Skeletal muscle tissue (tissue), 4 donors: ENCODE data around the gene RBMS3. TPM values are rescaled to one million over a fixed set of nuclear protein-coding genes. Genes with fewer than 3 reads are reported as not detected.
"Not testable (repeated sequence)": the region's sequence is repeated elsewhere in the genome, so short reads cannot be mapped to it uniquely, and the experiment has no call there.

Experiments used
- H3K27ac ChIP-seq: one replicate; pipeline ENCODE4 v1.7.0; 2013; ENCODE audit warnings: mild to moderate bottlenecking, low read depth, low read length, inconsistent platforms
- H3K27me3 ChIP-seq, 3 donors: one replicate each; pipeline ENCODE4 v1.7.0; 2013; ENCODE audit warnings: low read length in 3 of 3; ENCODE audit not compliant: control insufficient read depth in 3 of 3, insufficient read depth in 3 of 3
- H3K36me3 ChIP-seq, 3 donors: one replicate each; pipeline ENCODE4 v1.7.0; 2013; ENCODE audit warnings: low read length in 3 of 3; ENCODE audit not compliant: control insufficient read depth in 3 of 3, insufficient read depth in 3 of 3
- H3K4me1 ChIP-seq, 3 donors: one replicate each; pipeline ENCODE4 v1.7.0; 2013; ENCODE audit warnings: low read length in 3 of 3, mild to moderate bottlenecking in 3 of 3; ENCODE audit not compliant: control insufficient read depth in 3 of 3, insufficient read depth in 3 of 3
- H3K4me3 ChIP-seq, 3 donors: one replicate each; pipeline ENCODE4 v1.7.0; 2013; ENCODE audit warnings: low read length in 3 of 3
- H3K9ac ChIP-seq, 3 donors: one replicate each; pipeline ENCODE4 v1.7.0; 2013; ENCODE audit warnings: low read length in 3 of 3, mild to moderate bottlenecking in 3 of 3, moderate library complexity in 2 of 3, low read depth in 1 of 3
- H3K9me3 ChIP-seq, 3 donors: one replicate each; pipeline ENCODE4 v1.7.0; 2013; ENCODE audit warnings: low read length in 3 of 3; ENCODE audit not compliant: control insufficient read depth in 3 of 3
- total RNA-seq: library from RNA; depleted of rRNA; stranded (reverse); fragments of >200 nt; gene quantifications from one replicate; pipeline ENCODE4 v1.2.3, GENCODE V29; 2014
- donor health status: Osteomylitis.

RBMS3 gene
- total RNA-seq, 1 donor from 2014 or later: 79.9 TPM

DNA sequence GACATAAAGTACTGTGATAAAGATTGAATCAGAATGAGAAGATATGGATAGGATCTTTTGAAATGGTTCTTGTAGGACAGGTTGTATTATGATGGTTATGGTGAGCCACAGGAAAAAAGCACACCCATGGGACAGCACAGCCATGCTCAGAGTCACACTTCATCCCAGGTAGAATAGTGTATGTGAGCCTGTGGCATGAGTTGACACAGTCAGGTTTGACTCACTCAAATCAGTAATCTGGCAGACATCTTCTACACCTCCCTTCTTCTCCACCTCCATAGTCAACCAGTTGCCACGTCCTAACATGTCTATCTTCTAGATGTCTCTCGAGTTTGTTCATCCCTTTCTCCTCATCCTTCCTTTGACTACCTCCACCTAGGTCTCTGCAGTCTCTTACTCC, 176.0 kb downstream of the RBMS3 start:
- H3K27ac ChIP-seq: no peak overlapping the region

DNA sequence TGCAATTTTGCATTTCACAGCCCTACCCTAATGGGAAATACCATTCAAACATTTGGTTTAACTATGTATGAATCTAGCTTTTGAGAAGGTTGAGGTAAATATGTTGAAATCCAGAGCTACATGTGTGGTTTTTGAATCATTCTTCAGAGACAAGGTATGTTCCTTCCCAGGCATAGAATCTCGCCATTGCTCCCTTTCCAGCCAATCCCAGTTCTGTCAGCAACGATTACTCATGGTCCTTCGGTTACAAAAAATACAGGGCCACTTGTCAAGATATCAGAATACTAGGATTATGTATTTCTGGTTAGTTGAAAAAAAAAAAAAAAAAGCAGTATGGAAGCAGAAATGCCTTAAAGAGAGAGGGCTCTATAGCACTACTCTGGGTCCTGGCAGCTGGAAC, 182.4 kb downstream of the RBMS3 start:
- no peaks in the 10 kb centered on the region for H3K27me3 ChIP-seq
- no peaks in the 10 kb centered on the region for H3K9me3 ChIP-seq
- no peak overlapping the region for H3K4me3 ChIP-seq
- no peak overlapping the region for H3K9ac ChIP-seq
- no peaks in the 10 kb centered on the region for H3K36me3 ChIP-seq
- H3K4me1 ChIP-seq: peaks cover 0 to 7% (median 0%) of the 10 kb centered on the region in 3 donors
- no peak overlapping the region for H3K27ac ChIP-seq

More for the DNA sequence above, 176.0 kb downstream of the RBMS3 start:
- Histone ChIP-seq H3K36me3 (no peaks in the 10 kb centered on the region), H3K9me3 (no peaks in the 10 kb centered on the region), H3K9ac (no peak overlapping the region), H3K27me3 (no peaks in the 10 kb centered on the region), H3K4me1 (peaks cover 7 to 10% (median 10%) of the 10 kb centered on the region in 3 donors), H3K4me3 (no peak overlapping the region)

DNA sequence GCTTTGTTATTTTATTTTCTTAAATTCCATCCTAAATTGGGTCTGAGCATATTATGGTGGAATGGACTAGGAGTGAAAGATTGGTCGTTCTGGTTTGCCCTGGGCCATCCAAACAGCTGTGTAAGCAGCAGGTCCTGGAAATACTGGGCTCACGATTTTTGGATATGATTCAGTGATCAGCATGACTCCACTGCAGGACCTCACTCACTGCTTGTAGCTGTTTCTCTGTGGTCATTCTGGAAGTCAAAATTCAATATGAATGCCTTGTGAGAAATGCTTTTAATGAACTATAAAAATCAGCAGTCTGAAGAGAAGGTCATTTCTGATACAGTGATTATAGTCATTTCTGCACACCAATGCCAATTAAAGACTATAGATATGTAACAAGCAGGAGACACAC, 185.0 kb downstream of the RBMS3 start:
- no peaks in the 10 kb centered on the region for H3K36me3 ChIP-seq
- H3K4me3 ChIP-seq: no peak overlapping the region
- H3K9ac ChIP-seq: no peak overlapping the region
- no peaks in the 10 kb centered on the region for H3K9me3 ChIP-seq
- no peaks in the 10 kb centered on the region for H3K27me3 ChIP-seq
- no peak overlapping the region for H3K27ac ChIP-seq
- H3K4me1 ChIP-seq: peaks cover 0 to 7% (median 0%) of the 10 kb centered on the region in 3 donors

DNA sequence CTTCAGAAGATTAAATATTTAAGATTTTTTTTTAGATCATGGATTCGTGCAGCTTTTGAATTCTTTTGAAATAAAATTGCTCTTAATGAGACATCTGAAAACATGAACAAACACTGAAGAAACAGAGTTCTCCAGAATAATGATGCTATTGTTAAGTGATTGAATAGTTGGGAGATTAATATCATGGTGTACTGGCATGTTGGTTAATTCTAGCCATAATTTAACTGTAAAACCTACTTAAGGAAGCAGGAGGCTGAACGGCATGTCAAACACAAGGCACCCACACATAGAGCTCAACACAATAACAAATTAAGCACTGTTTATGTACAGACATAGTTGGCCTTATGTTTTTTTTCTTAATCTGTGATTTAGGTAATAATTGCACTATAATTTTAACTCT, 185.6 kb downstream of the RBMS3 start:
- Histone ChIP-seq H3K27ac (no peak overlapping the region), H3K27me3 (no peaks in the 10 kb centered on the region), H3K9ac (no peak overlapping the region), H3K4me3 (no peak overlapping the region), H3K4me1 (peaks cover 0 to 7% (median 0%) of the 10 kb centered on the region in 3 donors), H3K36me3 (no peaks in the 10 kb centered on the region), H3K9me3 (no peaks in the 10 kb centered on the region)

DNA sequence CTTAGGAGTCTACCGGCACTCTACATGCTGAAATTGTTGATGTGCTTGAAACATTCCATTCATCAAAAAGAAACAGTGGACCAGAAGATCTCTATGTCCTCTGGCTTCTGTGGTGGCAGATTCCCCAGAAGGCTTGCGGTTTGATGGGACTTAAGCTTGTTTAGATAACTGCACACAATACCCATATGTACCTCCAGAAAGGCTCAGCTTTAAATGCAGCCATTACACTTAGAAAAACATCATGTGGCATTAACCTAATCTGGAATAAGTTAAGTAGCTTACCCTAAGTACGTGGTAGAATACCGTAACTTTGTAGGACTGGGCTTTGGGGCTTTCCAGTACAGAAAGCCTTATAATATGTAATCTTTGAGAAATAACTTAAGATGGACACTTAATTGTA, 187.3 kb downstream of the RBMS3 start:
- Histone ChIP-seq H3K27ac (no peak overlapping the region), H3K36me3 (no peaks in the 10 kb centered on the region), H3K4me3 (no peak overlapping the region), H3K4me1 (peaks cover 0 to 7% (median 0%) of the 10 kb centered on the region in 3 donors), H3K27me3 (no peaks in the 10 kb centered on the region), H3K9me3 (no peaks in the 10 kb centered on the region), H3K9ac (no peak overlapping the region)

DNA sequence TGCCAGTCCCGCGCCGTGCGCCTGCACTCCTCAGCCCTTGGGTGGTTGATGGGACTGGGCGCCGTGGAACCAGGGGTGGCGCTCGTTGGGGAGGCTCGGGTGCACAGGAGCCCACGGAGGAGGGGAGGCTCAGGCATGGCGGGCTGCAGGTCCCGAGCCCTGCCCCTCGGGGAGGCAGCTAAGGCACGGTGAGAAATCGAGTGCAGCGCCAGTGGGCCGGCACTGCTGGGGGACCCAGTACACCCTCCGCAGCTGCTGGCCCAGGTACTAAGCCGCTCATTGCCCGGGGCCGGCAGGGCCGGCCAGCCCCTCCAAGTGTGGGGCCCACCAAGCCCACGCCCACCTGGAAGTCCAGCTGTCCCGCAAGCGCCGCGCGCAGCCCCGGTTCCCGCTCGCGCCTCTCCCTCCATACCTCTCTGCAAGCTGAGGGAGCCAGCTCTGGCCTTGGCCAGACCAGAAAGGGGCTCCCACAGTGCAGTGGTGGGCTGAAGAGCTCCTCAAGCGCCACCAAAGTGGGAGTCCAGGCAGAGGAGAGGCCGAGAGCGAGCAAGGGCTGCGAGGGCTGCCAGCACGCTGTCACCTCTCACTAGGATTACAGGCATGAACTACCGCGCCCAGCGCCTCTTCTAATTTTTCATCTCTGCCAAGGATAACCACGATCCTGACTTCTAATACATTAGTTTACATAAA, 192.8 kb downstream of the RBMS3 start:
- H3K27me3 ChIP-seq, H3K27ac ChIP-seq, H3K9me3 ChIP-seq, H3K4me3 ChIP-seq, H3K36me3 ChIP-seq, H3K9ac ChIP-seq, H3K4me1 ChIP-seq: not testable (repeated sequence)

DNA sequence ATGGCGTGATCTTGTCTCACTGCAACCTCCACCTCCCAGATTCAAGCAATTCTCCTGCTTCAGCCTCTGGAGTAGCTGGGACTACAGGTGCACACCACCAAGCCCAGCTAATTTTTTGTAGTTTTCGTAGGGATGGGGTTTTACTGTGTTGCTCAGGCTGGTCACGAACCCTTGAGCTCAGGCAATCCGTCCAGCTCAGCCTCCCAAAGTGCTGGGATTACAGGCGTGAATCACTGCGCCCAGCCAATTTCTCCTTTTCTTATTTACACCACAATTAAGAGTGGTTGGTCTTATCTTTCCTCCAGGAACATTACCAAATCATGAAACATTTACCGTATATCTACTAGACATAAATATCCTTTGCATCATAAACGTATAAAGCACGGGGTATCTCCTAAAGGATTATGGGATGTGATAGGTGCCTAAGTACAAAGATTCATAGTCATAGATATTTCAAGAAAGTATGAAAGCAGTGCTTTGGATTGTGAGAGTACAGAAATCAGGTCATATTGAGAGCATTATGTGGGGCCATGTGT, 194.5 kb downstream of the RBMS3 start:
- Histone ChIP-seq H3K9me3 (no peaks in the 10 kb centered on the region), H3K4me3 (no peak overlapping the region), H3K27ac (no peak overlapping the region), H3K36me3 (no peaks in the 10 kb centered on the region), H3K9ac (no peak overlapping the region), H3K27me3 (no peaks in the 10 kb centered on the region), H3K4me1 (no peaks in the 10 kb centered on the region)

DNA sequence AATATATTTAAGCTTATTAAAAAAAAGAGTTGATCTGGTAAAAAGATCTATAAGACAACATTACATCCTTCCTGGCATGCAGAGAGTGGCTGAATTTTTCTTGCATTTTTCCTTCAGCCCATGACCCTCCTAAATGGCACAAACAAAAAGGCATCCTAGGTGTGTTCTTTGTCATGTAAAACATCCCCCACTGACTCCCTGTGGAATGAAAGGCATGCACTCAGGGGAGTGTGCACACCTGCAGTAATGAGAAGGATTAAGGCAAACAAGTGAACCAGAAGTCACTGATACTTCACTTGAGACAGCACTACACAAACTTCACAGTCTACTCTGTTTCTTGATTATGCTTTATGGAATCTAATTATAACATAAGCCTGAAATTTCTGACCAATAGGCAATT, 195.0 kb downstream of the RBMS3 start:
- H3K9me3 ChIP-seq: no peaks in the 10 kb centered on the region
- H3K27me3 ChIP-seq: no peaks in the 10 kb centered on the region

DNA sequence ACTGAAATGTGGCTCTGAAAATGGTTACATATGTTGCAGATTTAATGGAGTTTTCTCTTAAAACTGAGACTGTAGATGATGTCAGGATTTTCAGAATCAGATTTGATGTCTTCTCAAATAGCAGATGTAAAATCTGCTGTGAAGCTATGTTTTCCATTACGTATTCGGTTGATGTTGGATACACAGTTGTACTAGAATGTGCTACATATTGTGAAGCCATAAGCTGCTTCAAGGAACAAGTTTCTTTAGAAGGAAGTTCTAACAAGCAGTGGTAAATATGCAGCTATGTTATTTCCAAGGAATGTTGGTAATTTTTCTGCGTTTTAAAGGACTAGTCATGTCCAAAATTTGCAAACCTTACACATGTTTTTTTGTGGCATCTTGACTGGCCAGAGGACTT, 197.7 kb downstream of the RBMS3 start:
- Histone ChIP-seq H3K4me3 (no peak overlapping the region), H3K27ac (no peak overlapping the region), H3K27me3 (no peaks in the 10 kb centered on the region), H3K9me3 (no peaks in the 10 kb centered on the region), H3K9ac (no peak overlapping the region), H3K36me3 (no peaks in the 10 kb centered on the region), H3K4me1 (no peaks in the 10 kb centered on the region)

More for the DNA sequence above, 195.0 kb downstream of the RBMS3 start:
- Histone ChIP-seq H3K36me3 (no peaks in the 10 kb centered on the region), H3K4me3 (no peak overlapping the region), H3K27ac (no peak overlapping the region), H3K4me1 (no peaks in the 10 kb centered on the region), H3K9ac (no peak overlapping the region)

DNA sequence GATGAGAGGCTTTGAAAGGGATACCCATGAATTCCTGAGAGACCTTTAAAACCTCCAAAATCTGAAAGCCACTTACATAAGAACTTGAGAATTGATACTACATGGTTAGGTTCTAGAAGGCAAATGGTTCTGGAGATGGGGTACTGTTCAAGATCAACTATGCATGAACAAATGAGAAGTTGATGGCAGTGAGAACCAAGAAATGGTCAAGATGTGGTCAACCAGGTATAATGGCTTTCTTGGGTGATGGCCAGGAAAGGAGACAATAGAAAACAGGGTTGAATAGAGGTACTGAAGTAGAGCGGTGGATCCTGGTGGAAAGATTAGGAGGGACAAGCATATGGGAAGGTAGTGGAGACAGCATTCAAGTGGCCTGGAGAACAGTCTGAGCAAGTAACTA, 200.4 kb downstream of the RBMS3 start:
- H3K9me3 ChIP-seq: no peaks in the 10 kb centered on the region
- no peak overlapping the region for H3K9ac ChIP-seq
- H3K27ac ChIP-seq: no peak overlapping the region
- H3K27me3 ChIP-seq: no peaks in the 10 kb centered on the region
- H3K36me3 ChIP-seq: no peaks in the 10 kb centered on the region
- no peak overlapping the region for H3K4me3 ChIP-seq
- H3K4me1 ChIP-seq: no peaks in the 10 kb centered on the region
